ENCODE measurements around the gene GRAMD2A. TPM values are rescaled to one million over a fixed set of nuclear protein-coding genes. Genes with fewer than 3 reads are reported as not detected.

GRAMD2A gene
- total RNA-seq, 1 donor from 2014 or later, result not detected

DNA sequence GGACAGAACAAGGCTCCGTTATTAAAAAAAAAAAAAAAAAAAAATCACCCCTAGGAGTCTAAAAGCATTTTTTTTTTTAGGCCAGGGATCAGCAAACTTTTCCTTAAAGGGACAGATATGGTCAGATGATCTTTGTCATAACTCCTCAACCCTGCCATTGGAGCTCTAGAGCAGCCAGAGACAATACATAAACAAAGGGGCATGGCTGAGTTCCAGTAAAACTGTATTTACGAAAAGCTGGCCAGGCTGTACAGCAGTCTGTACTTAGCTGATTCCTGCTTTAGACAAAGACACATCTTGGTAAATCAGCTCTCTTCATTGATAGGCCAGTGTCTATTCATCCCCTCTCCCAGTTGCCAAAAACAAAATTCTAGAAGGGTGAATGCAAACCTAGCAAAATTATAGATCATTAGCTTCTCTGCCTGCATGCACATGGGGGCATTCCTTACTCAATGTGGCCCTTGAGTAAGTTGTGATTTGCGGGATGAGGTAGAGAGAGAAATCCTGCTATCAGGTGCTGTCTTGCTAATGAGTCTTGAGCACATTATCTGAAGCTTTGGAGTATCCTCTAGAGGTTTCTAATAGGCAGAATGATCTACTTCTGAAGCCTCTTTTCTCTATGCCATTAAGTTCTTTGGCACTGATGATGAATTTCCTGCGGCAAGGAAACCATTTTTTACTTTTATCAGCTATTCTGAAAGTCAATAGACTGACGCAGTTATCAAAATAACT lies 44.2 kb downstream of the GRAMD2A start:
- DNase-seq (ENCODE audit: low spot score), result no peak
- Mint-ChIP-seq H3K9me3 (no peaks in the 10 kb centered on the region), H3K27ac (no peak overlapping the region), H3K36me3 (ENCODE audit: low read depth) (no peaks in the 10 kb centered on the region), H3K4me3 (ENCODE audit: low read depth) (no peak overlapping the region), H3K4me1 (ENCODE audit: low read depth) (peaks cover 2% of the 10 kb centered on the region), H3K27me3 (ENCODE audit: low read depth) (no peaks in the 10 kb centered on the region)
- intact Hi-C loops (cut with micrococcal nuclease), result no loop called here

DNA sequence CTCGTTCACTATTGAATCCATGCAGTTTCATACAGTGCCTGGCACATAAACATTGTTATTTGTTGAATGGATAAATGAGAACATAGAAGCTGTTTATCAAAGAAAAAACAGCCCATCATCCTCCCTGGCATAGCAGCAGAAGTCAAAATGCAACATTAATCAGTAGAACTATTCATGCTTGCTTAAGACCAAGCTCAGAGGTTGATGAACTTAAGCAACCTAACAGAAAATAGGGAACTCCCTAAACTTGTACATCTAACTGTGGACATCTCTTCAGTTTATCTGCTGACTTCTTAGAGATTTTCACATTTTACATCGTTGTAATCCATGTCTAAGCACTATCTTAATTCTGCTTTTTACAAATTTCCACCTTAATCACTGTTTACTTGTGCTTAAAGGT lies 50.2 kb downstream of the GRAMD2A start:
- Mint-ChIP-seq H3K36me3 (ENCODE audit: low read depth) (no peaks in the 10 kb centered on the region), H3K27ac (no peak overlapping the region), H3K4me1 (ENCODE audit: low read depth) (no peaks in the 10 kb centered on the region), H3K4me3 (ENCODE audit: low read depth) (no peak overlapping the region), H3K27me3 (ENCODE audit: low read depth) (no peaks in the 10 kb centered on the region), H3K9me3 (no peaks in the 10 kb centered on the region)
- DNase-seq (ENCODE audit: low spot score), result no peak
- intact Hi-C loops (cut with micrococcal nuclease), result no loop called here

DNA sequence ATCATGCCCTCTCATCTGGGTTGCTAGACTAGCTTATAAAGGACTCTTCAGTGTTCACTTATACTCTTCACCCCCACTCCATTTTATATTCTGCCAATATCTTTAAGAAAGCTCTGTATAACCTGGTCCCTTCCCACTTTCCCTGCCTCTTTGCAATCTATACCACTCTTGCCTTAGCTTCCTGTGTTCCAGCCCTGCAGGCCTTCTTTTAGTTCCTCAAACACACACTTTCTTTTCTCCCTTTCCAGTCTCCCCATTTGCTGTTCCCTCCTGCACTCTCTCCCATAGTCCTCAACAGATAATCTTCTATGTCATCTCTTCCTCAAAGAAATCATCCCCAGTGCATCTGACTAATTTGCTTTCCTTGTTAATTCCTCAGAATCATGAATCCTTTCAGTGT lies 50.7 kb downstream of the GRAMD2A start:
- Mint-ChIP-seq H3K4me1 (ENCODE audit: low read depth) (no peaks in the 10 kb centered on the region), H3K9me3 (no peaks in the 10 kb centered on the region), H3K4me3 (ENCODE audit: low read depth) (no peak overlapping the region), H3K36me3 (ENCODE audit: low read depth) (no peaks in the 10 kb centered on the region), H3K27me3 (ENCODE audit: low read depth) (no peaks in the 10 kb centered on the region), H3K27ac (no peak overlapping the region)
- DNase-seq (ENCODE audit: low spot score), result no peak
- intact Hi-C loops (cut with micrococcal nuclease), result no loop called here

DNA sequence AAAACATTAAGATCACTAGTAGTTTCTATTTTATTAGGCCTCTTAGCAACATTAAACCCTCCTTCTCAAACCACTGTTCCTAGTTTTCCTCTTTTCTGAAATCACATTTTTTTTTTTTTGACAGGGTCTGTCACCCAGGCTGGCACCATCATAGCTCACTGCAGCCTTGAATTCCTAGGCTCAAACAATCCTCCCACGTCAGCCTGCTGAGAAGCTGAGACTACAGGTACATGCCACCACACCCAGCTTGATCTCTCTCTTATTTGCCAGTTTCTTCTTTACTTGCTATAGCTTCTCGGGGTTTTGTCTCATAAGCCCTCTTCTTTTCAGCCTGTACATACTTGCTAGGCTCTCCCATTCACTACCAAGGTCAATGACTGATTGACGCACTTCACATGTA lies 51.4 kb downstream of the GRAMD2A start:
- H3K27ac Mint-ChIP-seq, result no peak overlapping the region
- no peaks in the 10 kb centered on the region for H3K9me3 Mint-ChIP-seq
- no peak overlapping the region for H3K4me3 Mint-ChIP-seq (ENCODE audit: low read depth)
- no peaks in the 10 kb centered on the region for H3K36me3 Mint-ChIP-seq (ENCODE audit: low read depth)
- peaks cover 5% of the 10 kb centered on the region for H3K4me1 Mint-ChIP-seq (ENCODE audit: low read depth)
- intact Hi-C loops (cut with micrococcal nuclease), result no loop called here
- H3K27me3 Mint-ChIP-seq (ENCODE audit: low read depth), result no peaks in the 10 kb centered on the region
- no peak for DNase-seq (ENCODE audit: low spot score)

DNA sequence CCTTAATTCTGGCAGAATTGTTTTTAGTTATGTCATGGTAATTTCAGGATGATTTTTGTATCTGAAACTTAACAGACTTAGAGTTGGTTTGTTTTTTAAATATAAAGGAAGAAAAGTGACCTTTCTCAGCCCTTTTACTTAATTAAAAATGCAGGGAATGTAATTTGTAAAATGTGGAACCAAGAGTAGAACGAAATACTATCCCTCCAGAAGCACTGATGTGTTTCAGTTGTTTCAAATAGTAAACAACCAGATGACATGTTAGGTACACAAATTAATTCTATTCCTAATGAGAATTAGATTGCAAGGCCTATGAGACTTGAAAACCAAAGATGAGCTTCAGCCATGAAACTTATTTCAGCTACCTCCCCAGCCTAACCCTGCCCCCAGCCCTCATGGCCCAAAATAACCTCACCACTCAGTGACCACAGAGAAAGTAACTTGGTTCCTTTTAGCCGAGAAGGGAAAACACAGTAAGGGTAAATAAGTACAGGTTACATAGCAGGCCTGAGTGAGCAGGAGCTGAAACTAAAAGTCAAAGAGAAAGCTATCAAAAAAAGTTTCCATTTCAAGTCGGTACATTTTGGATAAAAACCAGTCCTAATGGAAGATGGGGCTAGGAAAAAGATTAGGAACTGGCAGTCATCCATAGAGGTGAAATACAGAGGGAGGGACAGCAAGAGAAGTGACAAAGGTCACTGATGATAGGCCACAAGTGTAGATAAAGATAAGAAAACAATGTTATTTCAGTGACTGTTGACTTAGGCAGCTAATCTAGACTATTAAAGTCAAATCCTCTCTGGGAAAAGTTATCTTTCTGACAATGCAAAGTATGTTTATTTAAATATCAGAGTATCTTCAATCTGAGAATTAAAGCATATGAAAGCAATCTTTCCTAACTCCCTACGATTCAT lies 56.2 kb downstream of the GRAMD2A start:
- Mint-ChIP-seq H3K27ac (no peak overlapping the region), H3K4me3 (ENCODE audit: low read depth) (no peak overlapping the region), H3K9me3 (no peaks in the 10 kb centered on the region), H3K36me3 (ENCODE audit: low read depth) (no peaks in the 10 kb centered on the region), H3K4me1 (ENCODE audit: low read depth) (peaks cover 5% of the 10 kb centered on the region), H3K27me3 (ENCODE audit: low read depth) (no peaks in the 10 kb centered on the region)
- no peak for DNase-seq (ENCODE audit: low spot score)
- intact Hi-C loops (cut with micrococcal nuclease), result no loop called here

DNA sequence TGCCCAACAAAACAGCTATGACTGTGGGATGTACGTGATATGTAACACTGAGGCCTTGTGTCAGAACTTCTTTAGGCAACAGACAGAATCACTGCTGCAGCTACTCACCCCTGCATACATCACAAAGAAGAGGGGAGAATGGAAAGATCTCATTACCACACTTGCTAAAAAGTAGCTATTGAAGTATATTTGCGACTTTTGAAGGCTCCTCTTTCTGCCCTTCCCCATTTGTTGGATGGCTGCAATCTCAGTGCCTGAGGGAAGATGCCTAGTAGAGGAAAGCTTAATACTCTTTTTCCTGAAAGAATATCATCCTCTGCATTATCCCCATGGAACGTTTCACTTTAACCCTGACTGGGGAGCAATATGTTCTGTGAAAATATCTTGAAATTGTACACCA lies 57.5 kb downstream of the GRAMD2A start:
- Mint-ChIP-seq H3K36me3 (ENCODE audit: low read depth) (no peaks in the 10 kb centered on the region), H3K27ac (no peak overlapping the region), H3K27me3 (ENCODE audit: low read depth) (no peaks in the 10 kb centered on the region)

DNA sequence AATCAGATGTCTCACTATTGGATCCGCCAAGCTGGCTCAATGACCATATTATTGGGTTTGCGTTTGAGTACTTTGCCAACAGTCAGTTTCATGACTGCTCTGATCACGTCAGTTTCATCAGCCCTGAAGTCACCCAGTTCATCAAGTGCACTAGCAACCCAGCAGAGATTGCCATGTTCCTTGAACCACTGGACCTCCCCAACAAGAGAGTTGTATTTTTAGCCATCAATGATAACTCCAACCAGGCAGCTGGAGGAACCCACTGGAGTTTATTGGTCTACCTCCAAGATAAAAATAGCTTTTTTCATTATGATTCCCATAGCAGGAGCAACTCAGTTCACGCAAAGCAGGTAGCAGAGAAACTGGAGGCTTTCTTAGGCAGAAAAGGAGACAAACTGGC lies 57.9 kb downstream of the GRAMD2A start:
- Mint-ChIP-seq H3K4me3 (ENCODE audit: low read depth) (no peak overlapping the region), H3K4me1 (ENCODE audit: low read depth) (peaks cover 5% of the 10 kb centered on the region), H3K36me3 (ENCODE audit: low read depth) (no peaks in the 10 kb centered on the region), H3K27me3 (ENCODE audit: low read depth) (peaks cover 1% of the 10 kb centered on the region), H3K27ac (no peak overlapping the region), H3K9me3 (no peaks in the 10 kb centered on the region)
- intact Hi-C loops (cut with micrococcal nuclease), result no loop called here
- DNase-seq (ENCODE audit: low spot score), result no peak

More for the DNA sequence above, 57.5 kb downstream of the GRAMD2A start:
- peaks cover 5% of the 10 kb centered on the region for H3K4me1 Mint-ChIP-seq (ENCODE audit: low read depth)
- no peak for DNase-seq (ENCODE audit: low spot score)
- H3K9me3 Mint-ChIP-seq, result no peaks in the 10 kb centered on the region
- intact Hi-C loops (cut with micrococcal nuclease), result no loop called here
- no peak overlapping the region for H3K4me3 Mint-ChIP-seq (ENCODE audit: low read depth)

DNA sequence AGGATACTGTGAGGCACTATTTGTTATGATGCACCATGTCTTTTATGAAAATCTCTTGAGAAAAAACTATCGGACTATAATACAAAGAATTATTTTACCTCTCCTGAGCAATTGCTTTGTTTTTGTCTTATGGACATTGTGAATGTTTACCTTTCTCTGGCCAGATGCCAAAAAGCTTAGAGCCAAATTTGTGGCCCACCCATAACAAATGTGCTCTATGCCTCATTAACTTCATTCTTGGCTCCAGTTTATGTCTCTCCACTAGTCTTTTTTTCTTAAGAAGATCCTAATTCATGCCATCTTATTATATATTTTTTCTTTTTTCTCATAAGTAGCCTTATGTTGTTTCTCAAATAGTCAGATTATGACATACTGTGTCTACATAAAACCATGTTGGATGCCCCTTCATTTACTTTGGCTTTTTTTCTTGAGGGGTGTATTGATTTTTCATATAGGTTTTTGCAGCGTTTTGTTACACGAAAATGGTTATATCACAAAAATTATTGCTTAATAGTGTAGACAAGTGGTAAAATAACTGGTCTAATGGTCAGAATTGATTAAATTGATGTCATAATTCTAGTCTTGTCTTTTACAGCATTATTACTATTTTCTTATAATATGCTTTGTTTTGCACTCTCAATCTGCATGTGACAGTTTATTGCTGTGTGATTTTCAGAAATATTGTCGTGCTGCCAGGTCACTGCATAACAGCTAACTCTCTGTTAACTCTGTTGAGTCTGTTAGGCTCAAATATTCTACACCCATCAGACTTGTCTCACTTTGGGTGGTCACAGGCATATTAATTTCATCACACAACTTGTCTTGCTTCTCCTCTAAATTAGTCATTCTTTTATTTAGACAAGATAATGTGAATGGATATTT lies 61.2 kb downstream of the GRAMD2A start:
- H3K36me3 Mint-ChIP-seq (ENCODE audit: low read depth), result no peaks in the 10 kb centered on the region
- no peak overlapping the region for H3K4me3 Mint-ChIP-seq (ENCODE audit: low read depth)
- intact Hi-C loops (cut with micrococcal nuclease), result no loop called here
- peaks cover 2% of the 10 kb centered on the region for H3K4me1 Mint-ChIP-seq (ENCODE audit: low read depth)
- peaks cover 4% of the 10 kb centered on the region for H3K27me3 Mint-ChIP-seq (ENCODE audit: low read depth)
- no peaks in the 10 kb centered on the region for H3K9me3 Mint-ChIP-seq
- no peak for DNase-seq (ENCODE audit: low spot score)
- H3K27ac Mint-ChIP-seq, result no peak overlapping the region

DNA sequence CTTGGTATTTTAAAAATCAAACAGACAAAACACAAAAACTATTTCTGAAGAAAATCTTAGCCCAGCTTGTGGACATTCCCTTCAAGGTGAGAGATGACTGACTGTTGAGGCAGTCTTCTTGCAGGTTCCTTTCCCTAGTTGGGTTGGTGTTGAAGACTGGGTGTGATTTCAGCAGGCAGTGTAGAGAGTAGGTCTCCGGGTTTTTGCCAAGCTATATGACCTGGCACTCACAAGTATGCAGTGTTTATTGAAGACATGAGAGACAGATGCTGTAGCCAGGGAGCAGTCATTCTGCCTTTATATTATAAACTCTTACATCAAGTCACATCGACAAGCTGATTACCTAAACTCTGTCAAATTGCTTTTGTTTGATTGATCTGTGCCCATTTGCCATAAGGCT lies 61.9 kb downstream of the GRAMD2A start:
- Mint-ChIP-seq H3K27ac (no peak overlapping the region), H3K27me3 (ENCODE audit: low read depth) (peaks cover 4% of the 10 kb centered on the region), H3K36me3 (ENCODE audit: low read depth) (no peaks in the 10 kb centered on the region), H3K4me1 (ENCODE audit: low read depth) (no peaks in the 10 kb centered on the region), H3K9me3 (no peaks in the 10 kb centered on the region), H3K4me3 (ENCODE audit: low read depth) (no peak overlapping the region)
- DNase-seq (ENCODE audit: low spot score), result no peak
- intact Hi-C loops (cut with micrococcal nuclease), result no loop called here

DNA sequence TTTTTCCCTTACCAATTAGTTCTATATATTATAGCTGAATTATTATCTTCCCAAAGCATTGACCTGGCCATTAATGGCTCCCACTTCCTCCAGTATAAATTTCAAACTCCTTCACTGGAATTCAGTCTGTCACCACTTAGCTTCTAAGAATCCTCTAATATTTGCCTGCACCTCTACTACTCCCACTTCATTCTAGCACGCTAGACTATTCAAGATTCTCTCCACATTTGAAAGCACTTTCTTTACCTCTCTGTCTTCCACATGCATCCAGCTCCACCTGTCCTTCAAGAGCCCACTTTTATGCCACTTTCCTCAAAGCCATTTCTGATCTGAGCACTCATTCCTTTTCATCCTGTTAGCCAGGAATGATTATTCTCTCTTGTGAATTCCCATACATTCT lies 64.4 kb downstream of the GRAMD2A start:
- Mint-ChIP-seq H3K4me1 (ENCODE audit: low read depth) (no peaks in the 10 kb centered on the region), H3K9me3 (no peaks in the 10 kb centered on the region), H3K27me3 (ENCODE audit: low read depth) (peaks cover 6% of the 10 kb centered on the region), H3K36me3 (ENCODE audit: low read depth) (no peaks in the 10 kb centered on the region), H3K27ac (no peak overlapping the region), H3K4me3 (ENCODE audit: low read depth) (no peak overlapping the region)
- DNase-seq (ENCODE audit: low spot score), result no peak
- intact Hi-C loops (cut with micrococcal nuclease), result no loop called here

DNA sequence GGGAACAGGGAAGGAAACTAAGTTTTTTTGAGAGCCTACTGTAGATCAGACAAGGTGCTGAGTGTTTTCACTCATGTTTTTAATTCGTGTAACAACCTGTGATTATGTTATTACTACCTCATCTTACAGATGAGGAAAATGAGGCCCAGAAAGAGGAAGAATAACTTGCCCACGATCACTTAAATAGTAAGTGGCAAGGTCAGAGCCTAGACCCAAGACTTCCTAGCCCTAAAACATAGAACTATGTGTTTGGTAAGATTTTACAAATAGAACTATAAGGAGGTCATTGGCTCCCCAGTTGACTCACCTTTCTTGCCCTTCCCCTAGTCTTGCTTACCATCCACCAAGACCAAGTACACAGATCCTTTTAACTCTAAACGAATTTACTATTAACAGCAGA lies 65.7 kb downstream of the GRAMD2A start:
- intact Hi-C loops (cut with micrococcal nuclease), result no loop called here
- DNase-seq (ENCODE audit: low spot score), result no peak
- no peak overlapping the region for H3K27ac Mint-ChIP-seq
- no peaks in the 10 kb centered on the region for H3K9me3 Mint-ChIP-seq
- H3K27me3 Mint-ChIP-seq (ENCODE audit: low read depth), result peaks cover 6% of the 10 kb centered on the region
- no peak overlapping the region for H3K4me3 Mint-ChIP-seq (ENCODE audit: low read depth)
- no peaks in the 10 kb centered on the region for H3K36me3 Mint-ChIP-seq (ENCODE audit: low read depth)
- no peaks in the 10 kb centered on the region for H3K4me1 Mint-ChIP-seq (ENCODE audit: low read depth)

DNA sequence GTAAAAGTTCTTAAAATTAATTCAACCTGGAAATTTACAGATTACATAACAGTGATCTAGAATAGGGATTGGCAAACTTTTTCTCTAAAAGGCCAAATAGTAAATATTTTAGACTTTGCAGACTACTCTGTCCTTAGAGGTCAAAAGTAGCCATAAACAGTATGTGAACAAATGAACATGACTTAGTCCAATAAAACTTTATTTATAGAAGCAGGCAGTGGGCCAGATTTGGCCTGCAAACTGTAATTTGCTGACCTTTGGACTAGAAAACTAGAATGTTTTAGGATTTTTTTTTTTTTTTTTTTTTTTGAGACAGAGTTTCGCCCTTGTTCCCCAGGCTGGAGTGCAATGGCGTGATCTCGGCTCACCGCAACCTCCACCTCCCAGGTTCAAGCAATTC lies 67.3 kb downstream of the GRAMD2A start:
- Mint-ChIP-seq H3K27me3 (ENCODE audit: low read depth) (peaks cover 7% of the 10 kb centered on the region), H3K9me3 (no peaks in the 10 kb centered on the region), H3K27ac (no peak overlapping the region), H3K36me3 (ENCODE audit: low read depth) (no peaks in the 10 kb centered on the region), H3K4me1 (ENCODE audit: low read depth) (no peaks in the 10 kb centered on the region), H3K4me3 (ENCODE audit: low read depth) (no peak overlapping the region)
- DNase-seq (ENCODE audit: low spot score), result no peak
- intact Hi-C loops (cut with micrococcal nuclease), result no loop called here
